HepG2 (cell line): Measurements from ENCODE around the gene DEGS1. TPM values are rescaled to one million over a fixed set of nuclear protein-coding genes. Genes with fewer than 3 reads are reported as not detected.

Source experiments
- KLF11 ChIP-seq: IDR thresholded peaks from 2 replicates; pipeline ENCODE4 v1.6.1; 2016; ENCODE audit warnings: missing compliant biosample characterization
- KMT2A ChIP-seq: sonication (generic); formaldehyde crosslinking; IDR thresholded peaks from 2 replicates; pipeline ENCODE4 v1.4.0; 2020; ENCODE audit warnings: missing genetic modification reagents
- MAF1 ChIP-seq: sonication (generic); formaldehyde crosslinking; IDR thresholded peaks from 2 replicates; pipeline ENCODE4 v1.5.0; 2020; ENCODE audit warnings: missing genetic modification reagents, borderline replicate concordance
- REL ChIP-seq: sonication (generic); formaldehyde crosslinking; conservative IDR thresholded peaks from 2 replicates; pipeline ENCODE4 v1.8.0; 2022; ENCODE audit warnings: mild to moderate bottlenecking, missing genetic modification reagents, moderate library complexity
- SRSF9 ChIP-seq: fragments of 200-400 bp; formaldehyde crosslinking; IDR thresholded peaks from 2 replicates; pipeline ENCODE4 v1.6.1; 2018; ENCODE audit warnings: borderline replicate concordance, mild to moderate bottlenecking, low read depth, low read length; ENCODE audit not compliant: insufficient read depth, poor library complexity, severe bottlenecking
- ZFP41 ChIP-seq: sonication (generic); formaldehyde crosslinking; IDR thresholded peaks from 2 replicates; pipeline ENCODE4 v1.4.0; 2020; ENCODE audit warnings: mild to moderate bottlenecking, missing genetic modification reagents, borderline replicate concordance
- ZNF432 ChIP-seq: sonication (generic); formaldehyde crosslinking; IDR thresholded peaks from 2 replicates; pipeline ENCODE4 v1.5.0; 2020; ENCODE audit warnings: missing genetic modification reagents, mild to moderate bottlenecking, borderline replicate concordance
- ZSCAN22 ChIP-seq: sonication (generic); formaldehyde crosslinking; IDR thresholded peaks from 2 replicates; pipeline ENCODE4 v1.4.0; 2020; ENCODE audit warnings: mild to moderate bottlenecking, missing genetic modification reagents
- polyA plus RNA-seq, 8 experiments: library from polyadenylated mRNA; depleted of rRNA in 3 of 8; stranded (reverse) in 7 of 8; unstranded in 1 of 8; fragments of >200 nt; fragmentation: Illumina TruSeq in 4 of 8; extraction: Trizol in 4 of 8; gene quantifications; 2 replicates each; pipeline versions ENCODE4 v1.2.1 to v1.2.3, GENCODE V29; 2011 to 2016; ENCODE audit warnings: low read depth in 4 of 8, missing spikeins in 1 of 8, mixed read lengths in 1 of 8; ENCODE audit not compliant: insufficient read depth in 1 of 8
- total RNA-seq, 5 experiments: library from RNA; depleted of rRNA; stranded (reverse); fragments of >200 nt; fragmentation: Illumina TruSeq; extraction: Trizol; gene quantifications; 2 replicates each; pipeline ENCODE4 v1.2.3, GENCODE V29; 2016; ENCODE audit warnings: low read depth in 1 of 5
- TF ChIP-seq, protein P1 (sequence below): sonication (generic); formaldehyde crosslinking; IDR thresholded peaks from 2 replicates; pipeline ENCODE4 v1.4.0; 2020; ENCODE audit warnings: missing genetic modification reagents
- TF ChIP-seq, protein P2 (sequence below): sonication (generic); formaldehyde crosslinking; IDR thresholded peaks from 2 replicates; pipeline ENCODE4 v1.4.0; 2020; ENCODE audit warnings: missing genetic modification reagents
- TF ChIP-seq, protein P3 (sequence below): sonication (generic); formaldehyde crosslinking; IDR thresholded peaks from 2 replicates; pipeline ENCODE4 v1.4.0; 2020; ENCODE audit warnings: missing genetic modification reagents, borderline replicate concordance
- TF ChIP-seq, protein P4 (sequence below): IDR thresholded peaks from 2 replicates; pipeline ENCODE4 v1.6.1; 2016; ENCODE audit warnings: control low read depth
- TF ChIP-seq, protein P5 (sequence below): sonication (generic); formaldehyde crosslinking; IDR thresholded peaks from 2 replicates; pipeline ENCODE4 v1.8.1; 2023; ENCODE audit warnings: mild to moderate bottlenecking, missing genetic modification reagents
- TF ChIP-seq, protein P6 (sequence below): fragments of 450-650 bp; IDR thresholded peaks from 2 replicates; pipeline ENCODE4 v1.6.1; 2016
- TF ChIP-seq, protein P7 (sequence below): sonication (generic); formaldehyde crosslinking; IDR thresholded peaks from 2 replicates; pipeline ENCODE4 v1.5.0; 2020; ENCODE audit warnings: missing genetic modification reagents

The DEGS1 gene
- total and polyA plus RNA-seq, 2 of the 13 experiments (the other 11 are each of a cell fraction or from before 2014, with no cell fraction given): 18.1 to 35.9 TPM

- TF ChIP-seq, protein P1, sequence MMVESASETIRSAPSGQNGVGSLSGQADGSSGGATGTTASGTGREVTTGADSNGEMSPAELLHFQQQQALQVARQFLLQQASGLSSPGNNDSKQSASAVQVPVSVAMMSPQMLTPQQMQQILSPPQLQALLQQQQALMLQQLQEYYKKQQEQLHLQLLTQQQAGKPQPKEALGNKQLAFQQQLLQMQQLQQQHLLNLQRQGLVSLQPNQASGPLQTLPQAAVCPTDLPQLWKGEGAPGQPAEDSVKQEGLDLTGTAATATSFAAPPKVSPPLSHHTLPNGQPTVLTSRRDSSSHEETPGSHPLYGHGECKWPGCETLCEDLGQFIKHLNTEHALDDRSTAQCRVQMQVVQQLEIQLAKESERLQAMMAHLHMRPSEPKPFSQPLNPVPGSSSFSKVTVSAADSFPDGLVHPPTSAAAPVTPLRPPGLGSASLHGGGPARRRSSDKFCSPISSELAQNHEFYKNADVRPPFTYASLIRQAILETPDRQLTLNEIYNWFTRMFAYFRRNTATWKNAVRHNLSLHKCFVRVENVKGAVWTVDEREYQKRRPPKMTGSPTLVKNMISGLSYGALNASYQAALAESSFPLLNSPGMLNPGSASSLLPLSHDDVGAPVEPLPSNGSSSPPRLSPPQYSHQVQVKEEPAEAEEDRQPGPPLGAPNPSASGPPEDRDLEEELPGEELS: no peak
- TF ChIP-seq, protein P2, sequence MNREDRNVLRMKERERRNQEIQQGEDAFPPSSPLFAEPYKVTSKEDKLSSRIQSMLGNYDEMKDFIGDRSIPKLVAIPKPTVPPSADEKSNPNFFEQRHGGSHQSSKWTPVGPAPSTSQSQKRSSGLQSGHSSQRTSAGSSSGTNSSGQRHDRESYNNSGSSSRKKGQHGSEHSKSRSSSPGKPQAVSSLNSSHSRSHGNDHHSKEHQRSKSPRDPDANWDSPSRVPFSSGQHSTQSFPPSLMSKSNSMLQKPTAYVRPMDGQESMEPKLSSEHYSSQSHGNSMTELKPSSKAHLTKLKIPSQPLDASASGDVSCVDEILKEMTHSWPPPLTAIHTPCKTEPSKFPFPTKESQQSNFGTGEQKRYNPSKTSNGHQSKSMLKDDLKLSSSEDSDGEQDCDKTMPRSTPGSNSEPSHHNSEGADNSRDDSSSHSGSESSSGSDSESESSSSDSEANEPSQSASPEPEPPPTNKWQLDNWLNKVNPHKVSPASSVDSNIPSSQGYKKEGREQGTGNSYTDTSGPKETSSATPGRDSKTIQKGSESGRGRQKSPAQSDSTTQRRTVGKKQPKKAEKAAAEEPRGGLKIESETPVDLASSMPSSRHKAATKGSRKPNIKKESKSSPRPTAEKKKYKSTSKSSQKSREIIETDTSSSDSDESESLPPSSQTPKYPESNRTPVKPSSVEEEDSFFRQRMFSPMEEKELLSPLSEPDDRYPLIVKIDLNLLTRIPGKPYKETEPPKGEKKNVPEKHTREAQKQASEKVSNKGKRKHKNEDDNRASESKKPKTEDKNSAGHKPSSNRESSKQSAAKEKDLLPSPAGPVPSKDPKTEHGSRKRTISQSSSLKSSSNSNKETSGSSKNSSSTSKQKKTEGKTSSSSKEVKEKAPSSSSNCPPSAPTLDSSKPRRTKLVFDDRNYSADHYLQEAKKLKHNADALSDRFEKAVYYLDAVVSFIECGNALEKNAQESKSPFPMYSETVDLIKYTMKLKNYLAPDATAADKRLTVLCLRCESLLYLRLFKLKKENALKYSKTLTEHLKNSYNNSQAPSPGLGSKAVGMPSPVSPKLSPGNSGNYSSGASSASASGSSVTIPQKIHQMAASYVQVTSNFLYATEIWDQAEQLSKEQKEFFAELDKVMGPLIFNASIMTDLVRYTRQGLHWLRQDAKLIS: no peak
- TF ChIP-seq, protein P3, sequence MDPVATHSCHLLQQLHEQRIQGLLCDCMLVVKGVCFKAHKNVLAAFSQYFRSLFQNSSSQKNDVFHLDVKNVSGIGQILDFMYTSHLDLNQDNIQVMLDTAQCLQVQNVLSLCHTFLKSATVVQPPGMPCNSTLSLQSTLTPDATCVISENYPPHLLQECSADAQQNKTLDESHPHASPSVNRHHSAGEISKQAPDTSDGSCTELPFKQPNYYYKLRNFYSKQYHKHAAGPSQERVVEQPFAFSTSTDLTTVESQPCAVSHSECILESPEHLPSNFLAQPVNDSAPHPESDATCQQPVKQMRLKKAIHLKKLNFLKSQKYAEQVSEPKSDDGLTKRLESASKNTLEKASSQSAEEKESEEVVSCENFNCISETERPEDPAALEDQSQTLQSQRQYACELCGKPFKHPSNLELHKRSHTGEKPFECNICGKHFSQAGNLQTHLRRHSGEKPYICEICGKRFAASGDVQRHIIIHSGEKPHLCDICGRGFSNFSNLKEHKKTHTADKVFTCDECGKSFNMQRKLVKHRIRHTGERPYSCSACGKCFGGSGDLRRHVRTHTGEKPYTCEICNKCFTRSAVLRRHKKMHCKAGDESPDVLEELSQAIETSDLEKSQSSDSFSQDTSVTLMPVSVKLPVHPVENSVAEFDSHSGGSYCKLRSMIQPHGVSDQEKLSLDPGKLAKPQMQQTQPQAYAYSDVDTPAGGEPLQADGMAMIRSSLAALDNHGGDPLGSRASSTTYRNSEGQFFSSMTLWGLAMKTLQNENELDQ: no peak
- TF ChIP-seq MAF1 (no peak), SRSF9 (no peak), ZSCAN22 (CRISPR knock-in tag) (0 out of 2 replicates have a peak, but pooled peaks have one; percentile 16), REL (CRISPR knock-in tag) (no peak), KMT2A (peak; percentile 67; the same call in 1 of the 2 replicates), KLF11 (no peak), ZNF432 (CRISPR knock-in tag) (no peak), ZFP41 (CRISPR knock-in tag) (no peak)
- TF ChIP-seq, protein P4, sequence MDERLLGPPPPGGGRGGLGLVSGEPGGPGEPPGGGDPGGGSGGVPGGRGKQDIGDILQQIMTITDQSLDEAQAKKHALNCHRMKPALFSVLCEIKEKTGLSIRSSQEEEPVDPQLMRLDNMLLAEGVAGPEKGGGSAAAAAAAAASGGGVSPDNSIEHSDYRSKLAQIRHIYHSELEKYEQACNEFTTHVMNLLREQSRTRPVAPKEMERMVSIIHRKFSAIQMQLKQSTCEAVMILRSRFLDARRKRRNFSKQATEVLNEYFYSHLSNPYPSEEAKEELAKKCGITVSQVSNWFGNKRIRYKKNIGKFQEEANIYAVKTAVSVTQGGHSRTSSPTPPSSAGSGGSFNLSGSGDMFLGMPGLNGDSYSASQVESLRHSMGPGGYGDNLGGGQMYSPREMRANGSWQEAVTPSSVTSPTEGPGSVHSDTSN: no peak
- TF ChIP-seq, protein P5, sequence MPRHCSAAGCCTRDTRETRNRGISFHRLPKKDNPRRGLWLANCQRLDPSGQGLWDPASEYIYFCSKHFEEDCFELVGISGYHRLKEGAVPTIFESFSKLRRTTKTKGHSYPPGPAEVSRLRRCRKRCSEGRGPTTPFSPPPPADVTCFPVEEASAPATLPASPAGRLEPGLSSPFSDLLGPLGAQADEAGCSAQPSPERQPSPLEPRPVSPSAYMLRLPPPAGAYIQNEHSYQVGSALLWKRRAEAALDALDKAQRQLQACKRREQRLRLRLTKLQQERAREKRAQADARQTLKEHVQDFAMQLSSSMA (CRISPR knock-in tag): no peak
- TF ChIP-seq, protein P6, sequence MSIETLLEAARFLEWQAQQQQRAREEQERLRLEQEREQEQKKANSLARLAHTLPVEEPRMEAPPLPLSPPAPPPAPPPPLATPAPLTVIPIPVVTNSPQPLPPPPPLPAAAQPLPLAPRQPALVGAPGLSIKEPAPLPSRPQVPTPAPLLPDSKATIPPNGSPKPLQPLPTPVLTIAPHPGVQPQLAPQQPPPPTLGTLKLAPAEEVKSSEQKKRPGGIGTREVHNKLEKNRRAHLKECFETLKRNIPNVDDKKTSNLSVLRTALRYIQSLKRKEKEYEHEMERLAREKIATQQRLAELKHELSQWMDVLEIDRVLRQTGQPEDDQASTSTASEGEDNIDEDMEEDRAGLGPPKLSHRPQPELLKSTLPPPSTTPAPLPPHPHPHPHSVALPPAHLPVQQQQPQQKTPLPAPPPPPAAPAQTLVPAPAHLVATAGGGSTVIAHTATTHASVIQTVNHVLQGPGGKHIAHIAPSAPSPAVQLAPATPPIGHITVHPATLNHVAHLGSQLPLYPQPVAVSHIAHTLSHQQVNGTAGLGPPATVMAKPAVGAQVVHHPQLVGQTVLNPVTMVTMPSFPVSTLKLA: no peak
- TF ChIP-seq, protein P7, sequence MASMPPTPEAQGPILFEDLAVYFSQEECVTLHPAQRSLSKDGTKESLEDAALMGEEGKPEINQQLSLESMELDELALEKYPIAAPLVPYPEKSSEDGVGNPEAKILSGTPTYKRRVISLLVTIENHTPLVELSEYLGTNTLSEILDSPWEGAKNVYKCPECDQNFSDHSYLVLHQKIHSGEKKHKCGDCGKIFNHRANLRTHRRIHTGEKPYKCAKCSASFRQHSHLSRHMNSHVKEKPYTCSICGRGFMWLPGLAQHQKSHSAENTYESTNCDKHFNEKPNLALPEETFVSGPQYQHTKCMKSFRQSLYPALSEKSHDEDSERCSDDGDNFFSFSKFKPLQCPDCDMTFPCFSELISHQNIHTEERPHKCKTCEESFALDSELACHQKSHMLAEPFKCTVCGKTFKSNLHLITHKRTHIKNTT: no peak
These were observed at the start of gene DEGS1 (continued) for GRCh38 chr1:224182866-224183590.
